ENCODE measurements around the gene HSD17B12.

HSD17B12 gene

GRCh38 chr11:43830928-43831440, 150.4 kb downstream of the HSD17B12 start:
- Histone ChIP-seq H3K27me3 (ENCODE audit: insufficient read depth, low read depth, severe bottlenecking) (no peaks in the 10 kb centered on the region), H3K4me3 (ENCODE audit: low read depth, low read length) (no peak overlapping the region), H3K27ac (no peak overlapping the region), H3K36me3 (no peaks in the 10 kb centered on the region), H3K9me3 (ENCODE audit: severe bottlenecking) (no peaks in the 10 kb centered on the region)
- TF ChIP-seq CTCF (IDR thresholded peaks at IDR 0.05; ENCODE audit: low read depth, low read length) = no peak
- no peak for DNase-seq

DNA sequence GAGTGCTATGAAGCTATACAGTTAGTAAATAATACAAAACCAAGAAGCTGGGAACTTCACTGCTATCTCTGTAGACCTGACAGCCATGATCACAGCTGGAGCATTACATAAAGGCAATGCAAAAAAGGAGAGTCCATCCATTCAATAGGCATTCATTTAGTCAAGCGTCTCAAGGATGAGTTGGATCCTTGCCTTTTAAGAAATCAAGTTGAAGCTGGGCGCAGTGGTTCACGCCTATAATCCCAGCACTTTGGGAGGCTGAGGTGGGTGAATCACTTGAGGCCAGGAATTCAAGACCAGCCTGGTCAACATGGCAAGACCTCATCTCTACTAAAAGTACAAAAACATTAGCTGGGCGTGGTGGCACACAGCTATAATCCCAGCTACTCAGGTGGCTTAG, 152.0 kb downstream of the HSD17B12 start:
- DNase-seq = no peak
- Histone ChIP-seq H3K9me3 (ENCODE audit: severe bottlenecking) (no peaks in the 10 kb centered on the region), H3K36me3 (no peaks in the 10 kb centered on the region), H3K4me3 (ENCODE audit: low read depth, low read length) (no peak overlapping the region), H3K27me3 (ENCODE audit: insufficient read depth, low read depth, severe bottlenecking) (no peaks in the 10 kb centered on the region), H3K27ac (no peak overlapping the region)
- no peak for TF ChIP-seq CTCF (IDR thresholded peaks at IDR 0.05; ENCODE audit: low read depth, low read length)

GRCh38 chr11:43833657-43834073, 153.1 kb downstream of the HSD17B12 start:
- Histone ChIP-seq H3K27me3 (ENCODE audit: insufficient read depth, low read depth, severe bottlenecking) (no peaks in the 10 kb centered on the region), H3K4me3 (ENCODE audit: low read depth, low read length) (no peak overlapping the region), H3K36me3 (no peaks in the 10 kb centered on the region), H3K9me3 (ENCODE audit: severe bottlenecking) (no peaks in the 10 kb centered on the region), H3K27ac (no peak overlapping the region)
- no peak for TF ChIP-seq CTCF (IDR thresholded peaks at IDR 0.05; ENCODE audit: low read depth, low read length)
- DNase-seq = no peak

- no peak overlapping the region for H3K27ac ChIP-seq
- no peak for DNase-seq
- H3K27me3 ChIP-seq (ENCODE audit: insufficient read depth, low read depth, severe bottlenecking) = no peaks in the 10 kb centered on the region
- no peaks in the 10 kb centered on the region for H3K36me3 ChIP-seq
- H3K9me3 ChIP-seq (ENCODE audit: severe bottlenecking) = no peaks in the 10 kb centered on the region
- H3K4me3 ChIP-seq (ENCODE audit: low read depth, low read length) = no peak overlapping the region
- TF ChIP-seq CTCF (IDR thresholded peaks at IDR 0.05; ENCODE audit: low read depth, low read length) = no peak
Observed at GRCh38 chr11:43834286-43834685, 153.7 kb downstream of the HSD17B12 start.

DNA sequence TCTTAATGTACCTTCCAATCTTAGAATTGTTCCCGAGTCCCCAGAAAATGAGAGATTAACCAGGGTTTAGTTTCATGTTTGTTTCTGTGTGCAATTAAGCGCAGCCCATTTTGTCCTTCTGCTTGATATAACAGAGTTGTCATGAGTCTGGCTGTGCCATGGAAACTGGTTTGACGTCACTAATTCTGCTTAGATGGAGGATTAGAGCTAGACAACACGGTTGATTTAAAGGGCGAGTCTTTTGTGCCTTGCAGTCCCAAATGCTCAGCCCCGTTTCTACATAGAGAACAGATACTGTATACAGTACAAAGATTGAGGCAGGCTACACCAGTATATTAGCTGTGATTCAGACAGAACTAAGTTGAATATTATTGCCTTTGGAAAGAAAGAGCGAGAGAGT, 154.6 kb downstream of the HSD17B12 start:
- Histone ChIP-seq H3K36me3 (no peaks in the 10 kb centered on the region), H3K9me3 (ENCODE audit: severe bottlenecking) (no peaks in the 10 kb centered on the region), H3K4me3 (ENCODE audit: low read depth, low read length) (no peak overlapping the region), H3K27ac (no peak overlapping the region), H3K27me3 (ENCODE audit: insufficient read depth, low read depth, severe bottlenecking) (no peaks in the 10 kb centered on the region)
- DNase-seq = peak; percentile 58
- no peak for TF ChIP-seq CTCF (IDR thresholded peaks at IDR 0.05; ENCODE audit: low read depth, low read length)

DNA sequence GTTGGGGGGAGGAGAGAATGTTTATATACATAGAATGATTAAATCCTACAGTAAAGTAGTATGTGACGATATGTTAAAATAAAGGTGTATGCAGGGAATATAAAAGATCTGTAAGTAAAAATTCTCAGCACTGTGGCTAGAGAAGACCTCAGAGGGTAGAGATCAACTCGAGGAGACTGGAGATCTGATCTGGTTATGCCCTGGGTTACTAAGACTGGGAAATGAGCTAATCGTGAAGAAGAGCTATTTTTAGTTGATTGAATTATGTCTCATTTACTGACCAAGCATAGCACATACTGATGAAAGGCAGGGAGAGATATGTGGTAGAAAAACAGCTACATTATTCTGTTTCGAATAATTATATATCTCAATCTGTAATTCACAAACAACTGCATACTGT, 157.3 kb downstream of the HSD17B12 start:
- H3K36me3 ChIP-seq = no peaks in the 10 kb centered on the region
- H3K27ac ChIP-seq = no peak overlapping the region
- no peaks in the 10 kb centered on the region for H3K27me3 ChIP-seq (ENCODE audit: insufficient read depth, low read depth, severe bottlenecking)
- no peak for DNase-seq
- TF ChIP-seq CTCF (IDR thresholded peaks at IDR 0.05; ENCODE audit: low read depth, low read length) = no peak
- no peaks in the 10 kb centered on the region for H3K9me3 ChIP-seq (ENCODE audit: severe bottlenecking)
- H3K4me3 ChIP-seq (ENCODE audit: low read depth, low read length) = no peak overlapping the region

All from WERI-Rb-1 (cell line).